ENCODE results near the gene PTGIR.

DNA sequence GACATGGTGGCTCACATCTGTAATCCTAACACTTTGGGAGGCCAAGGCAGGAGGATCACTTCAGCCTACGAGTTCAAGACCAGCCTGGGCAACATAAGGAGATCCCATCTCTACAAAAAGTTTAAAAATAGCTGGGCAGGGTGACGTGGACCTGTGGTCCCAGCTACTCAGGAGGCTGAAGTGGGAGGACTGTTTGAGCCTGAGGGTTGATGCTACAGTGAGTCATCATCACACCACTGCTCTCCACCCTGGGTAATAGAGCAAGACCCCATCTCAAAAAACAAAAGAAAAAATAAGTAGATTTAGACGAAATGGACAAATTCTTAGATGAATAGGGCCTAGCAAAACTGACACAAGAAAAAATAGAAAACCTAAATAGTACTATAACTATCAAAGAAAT lies 21.5 kb upstream of the PTGIR start:
- no peak for TF ChIP-seq POLR2A (IDR thresholded peaks at IDR 0.05; ENCODE audit: extremely low read depth, insufficient read length)
- TF ChIP-seq, protein P1, sequence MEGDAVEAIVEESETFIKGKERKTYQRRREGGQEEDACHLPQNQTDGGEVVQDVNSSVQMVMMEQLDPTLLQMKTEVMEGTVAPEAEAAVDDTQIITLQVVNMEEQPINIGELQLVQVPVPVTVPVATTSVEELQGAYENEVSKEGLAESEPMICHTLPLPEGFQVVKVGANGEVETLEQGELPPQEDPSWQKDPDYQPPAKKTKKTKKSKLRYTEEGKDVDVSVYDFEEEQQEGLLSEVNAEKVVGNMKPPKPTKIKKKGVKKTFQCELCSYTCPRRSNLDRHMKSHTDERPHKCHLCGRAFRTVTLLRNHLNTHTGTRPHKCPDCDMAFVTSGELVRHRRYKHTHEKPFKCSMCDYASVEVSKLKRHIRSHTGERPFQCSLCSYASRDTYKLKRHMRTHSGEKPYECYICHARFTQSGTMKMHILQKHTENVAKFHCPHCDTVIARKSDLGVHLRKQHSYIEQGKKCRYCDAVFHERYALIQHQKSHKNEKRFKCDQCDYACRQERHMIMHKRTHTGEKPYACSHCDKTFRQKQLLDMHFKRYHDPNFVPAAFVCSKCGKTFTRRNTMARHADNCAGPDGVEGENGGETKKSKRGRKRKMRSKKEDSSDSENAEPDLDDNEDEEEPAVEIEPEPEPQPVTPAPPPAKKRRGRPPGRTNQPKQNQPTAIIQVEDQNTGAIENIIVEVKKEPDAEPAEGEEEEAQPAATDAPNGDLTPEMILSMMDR (IDR thresholded peaks at IDR 0.05; ENCODE audit: low read depth, low read length): no peak
- TF ChIP-seq, protein P2, sequence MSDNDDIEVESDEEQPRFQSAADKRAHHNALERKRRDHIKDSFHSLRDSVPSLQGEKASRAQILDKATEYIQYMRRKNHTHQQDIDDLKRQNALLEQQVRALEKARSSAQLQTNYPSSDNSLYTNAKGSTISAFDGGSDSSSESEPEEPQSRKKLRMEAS (IDR thresholded peaks at IDR 0.05; ENCODE audit: low read depth, low read length): no peak

Measured in NB4 (cell line).